Uterus (tissue), 4 donors: Measurements from ENCODE around the gene TMEM200B. TPM values are rescaled to one million over a fixed set of nuclear protein-coding genes. Genes with fewer than 3 reads are reported as not detected.
"Not testable (repeated sequence)": the region's sequence is repeated elsewhere in the genome, so short reads cannot be mapped to it uniquely, and the experiment has no call there.

ENCODE experiments used
- DNase-seq, 2 donors: peaks; one replicate each; pipeline ENCODE4 v3.0.0-alpha.2; 2019 to 2020
- H3K27ac ChIP-seq, 2 donors: fragments of 200-600 bp; sonication (generic); 1 replicate in 1 of 2; 2 replicates in 1 of 2; pipeline ENCODE4 v1.5.1; 2016 to 2018
- H3K27me3 ChIP-seq, 2 donors: fragments of 200-600 bp; sonication (generic); one replicate each; pipeline ENCODE4 v1.5.1; 2018 to 2019; ENCODE audit warnings: control low read depth in 1 of 2
- H3K36me3 ChIP-seq, 2 donors: fragments of 200-600 bp; sonication (generic); one replicate each; pipeline ENCODE4 v1.5.1; 2019; ENCODE audit warnings: control low read depth in 1 of 2
- H3K4me1 ChIP-seq, 2 donors: fragments of 200-600 bp; sonication (generic); one replicate each; pipeline ENCODE4 v1.5.1; 2018 to 2019; ENCODE audit warnings: control low read depth in 1 of 2
- H3K4me3 ChIP-seq, 2 donors: fragments of 200-600 bp; sonication (generic); 1 replicate in 1 of 2; 2 replicates in 1 of 2; pipeline ENCODE4 v1.5.1; 2018 to 2019; ENCODE audit warnings: mild to moderate bottlenecking in 1 of 2
- H3K9me3 ChIP-seq, 2 donors: fragments of 200-600 bp; sonication (generic); one replicate each; pipeline ENCODE4 v1.5.1; 2019; ENCODE audit warnings: control low read depth in 1 of 2
- CTCF ChIP-seq, 4 experiments: fragments of 200-600 bp in 2 of 4; fragments of 450-650 bp in 2 of 4; sonication (generic) in 2 of 4; IDR thresholded peaks; one replicate each; pipeline ENCODE4 v1.5.1; 2016 to 2019; ENCODE audit warnings: antibody characterized with exemption in 4 of 4, mild to moderate bottlenecking in 2 of 4, moderate library complexity in 1 of 4
- POLR2A ChIP-seq, 2 donors: fragments of 450-650 bp; IDR thresholded peaks; one replicate each; pipeline ENCODE4 v1.6.1; 2016; ENCODE audit warnings: antibody characterized with exemption in 2 of 2, mild to moderate bottlenecking in 1 of 2, moderate library complexity in 1 of 2
- intact Hi-C: fragments of 100-400 bp; cut with DNase I; formaldehyde crosslinking; loops from one replicate; pipeline ENCODE4 v1.15.1; 2023; ENCODE audit warnings: low total_unique reads
- total RNA-seq, 4 donors: library from RNA; depleted of rRNA in 3 of 4; stranded (reverse); fragments of >200 nt in 3 of 4; gene quantifications; one replicate each; pipeline versions ENCODE4 v1.1.0 to v1.2.4, GENCODE V29; 2014 to 2023
- donor health status: DM: yes; HTN: yes; CAD: no.

Gene TMEM200B
- total RNA-seq, 4 donors from 2014 or later: 31.3 to 67.5 (median 41.9) TPM

DNA sequence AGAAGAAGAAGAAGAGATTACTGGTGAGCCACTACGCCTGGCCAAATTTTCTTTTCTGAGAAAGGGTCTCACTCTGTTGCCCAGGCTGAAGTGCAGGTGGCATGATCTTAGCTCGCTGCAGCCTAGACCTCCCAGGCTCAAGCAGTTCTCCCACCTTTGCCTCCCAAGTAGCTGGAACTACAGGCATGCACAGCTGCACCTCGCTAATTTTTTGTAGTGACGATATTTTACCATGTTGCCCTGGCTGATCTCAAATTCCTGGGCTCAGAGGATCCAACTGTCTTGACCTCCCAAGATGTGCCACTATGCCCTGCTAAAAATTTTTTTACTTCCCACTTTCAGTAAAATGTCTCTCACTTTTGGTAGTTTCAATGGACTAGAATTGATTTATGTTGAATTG lies 24.4 kb downstream of the TMEM200B start:
- no peak overlapping the region for H3K4me3 ChIP-seq
- H3K4me1 ChIP-seq: no peaks in the 10 kb centered on the region
- intact Hi-C loops: no loop called here
- DNase-seq: no peak
- no peak overlapping the region for H3K27ac ChIP-seq
- H3K27me3 ChIP-seq: no peaks in the 10 kb centered on the region
- TF ChIP-seq POLR2A (IDR thresholded peaks at IDR 0.05) (no peak), CTCF (IDR thresholded peaks at IDR 0.05) (no peak)
- no peaks in the 10 kb centered on the region for H3K9me3 ChIP-seq
- H3K36me3 ChIP-seq: no peaks in the 10 kb centered on the region

GRCh38 chr1:29096231-29096886 lies 27.3 kb downstream of the TMEM200B start:
- H3K4me1 ChIP-seq: no peaks in the 10 kb centered on the region
- no peak for TF ChIP-seq POLR2A (IDR thresholded peaks at IDR 0.05)
- no peak for TF ChIP-seq CTCF (IDR thresholded peaks at IDR 0.05)
- H3K27me3 ChIP-seq: no peaks in the 10 kb centered on the region
- intact Hi-C loops: no loop called here
- H3K27ac ChIP-seq: no peak overlapping the region
- no peak for DNase-seq
- no peak overlapping the region for H3K4me3 ChIP-seq
- no peaks in the 10 kb centered on the region for H3K9me3 ChIP-seq
- H3K36me3 ChIP-seq: no peaks in the 10 kb centered on the region

GRCh38 chr1:29094954-29095353 lies 28.7 kb downstream of the TMEM200B start:
- TF ChIP-seq POLR2A (IDR thresholded peaks at IDR 0.05): no peak
- no peak for TF ChIP-seq CTCF (IDR thresholded peaks at IDR 0.05)
- no peak for DNase-seq
- no peak overlapping the region for H3K4me3 ChIP-seq
- no peak overlapping the region for H3K27ac ChIP-seq
- H3K36me3 ChIP-seq: no peaks in the 10 kb centered on the region
- H3K27me3 ChIP-seq: no peaks in the 10 kb centered on the region
- H3K9me3 ChIP-seq: no peaks in the 10 kb centered on the region
- H3K4me1 ChIP-seq: no peaks in the 10 kb centered on the region
- intact Hi-C loops: no loop called here

GRCh38 chr1:29094433-29094832 lies 29.3 kb downstream of the TMEM200B start:
- no peaks in the 10 kb centered on the region for H3K36me3 ChIP-seq
- no peak overlapping the region for H3K4me3 ChIP-seq
- no peak overlapping the region for H3K27ac ChIP-seq
- no peak for TF ChIP-seq CTCF (IDR thresholded peaks at IDR 0.05)
- no peak for TF ChIP-seq POLR2A (IDR thresholded peaks at IDR 0.05)
- no peak for DNase-seq
- intact Hi-C loops: no loop called here
- H3K4me1 ChIP-seq: no peaks in the 10 kb centered on the region
- H3K9me3 ChIP-seq: no peaks in the 10 kb centered on the region
- H3K27me3 ChIP-seq: no peaks in the 10 kb centered on the region

DNA sequence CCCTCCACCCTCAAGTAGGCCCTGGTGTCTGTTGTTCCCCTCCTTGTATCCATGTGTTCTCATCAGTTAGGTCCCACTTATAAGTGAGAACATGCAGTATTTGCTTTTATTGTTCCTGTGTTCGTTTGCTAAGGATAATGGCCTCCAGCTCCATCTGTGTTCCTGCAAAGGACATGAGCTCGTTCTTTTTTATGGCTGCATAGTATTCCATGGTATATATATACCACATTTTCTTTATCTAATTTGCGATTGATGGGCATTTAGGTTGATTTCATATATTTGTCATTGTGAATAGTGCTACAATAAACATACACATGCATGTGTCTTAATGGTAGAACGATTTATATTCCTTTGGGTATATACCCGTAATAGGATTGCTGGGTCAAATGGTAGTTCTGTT lies 31.0 kb downstream of the TMEM200B start:
- DNase-seq, H3K4me1 ChIP-seq, H3K36me3 ChIP-seq, H3K27ac ChIP-seq, H3K27me3 ChIP-seq, intact Hi-C loops, H3K4me3 ChIP-seq, H3K9me3 ChIP-seq: not testable (repeated sequence)
